Right kidney (tissue), 1 donor: ENCODE results near the gene NHLRC4.

Source experiments
- DNase-seq: peaks from one replicate; pipeline ENCODE4 v3.0.0-alpha.2; 2016

Gene NHLRC4

GRCh38 chr16:565419-566330 is 1.1 kb upstream of the NHLRC4 start:
- DNase-seq = peak; percentile 77

DNA sequence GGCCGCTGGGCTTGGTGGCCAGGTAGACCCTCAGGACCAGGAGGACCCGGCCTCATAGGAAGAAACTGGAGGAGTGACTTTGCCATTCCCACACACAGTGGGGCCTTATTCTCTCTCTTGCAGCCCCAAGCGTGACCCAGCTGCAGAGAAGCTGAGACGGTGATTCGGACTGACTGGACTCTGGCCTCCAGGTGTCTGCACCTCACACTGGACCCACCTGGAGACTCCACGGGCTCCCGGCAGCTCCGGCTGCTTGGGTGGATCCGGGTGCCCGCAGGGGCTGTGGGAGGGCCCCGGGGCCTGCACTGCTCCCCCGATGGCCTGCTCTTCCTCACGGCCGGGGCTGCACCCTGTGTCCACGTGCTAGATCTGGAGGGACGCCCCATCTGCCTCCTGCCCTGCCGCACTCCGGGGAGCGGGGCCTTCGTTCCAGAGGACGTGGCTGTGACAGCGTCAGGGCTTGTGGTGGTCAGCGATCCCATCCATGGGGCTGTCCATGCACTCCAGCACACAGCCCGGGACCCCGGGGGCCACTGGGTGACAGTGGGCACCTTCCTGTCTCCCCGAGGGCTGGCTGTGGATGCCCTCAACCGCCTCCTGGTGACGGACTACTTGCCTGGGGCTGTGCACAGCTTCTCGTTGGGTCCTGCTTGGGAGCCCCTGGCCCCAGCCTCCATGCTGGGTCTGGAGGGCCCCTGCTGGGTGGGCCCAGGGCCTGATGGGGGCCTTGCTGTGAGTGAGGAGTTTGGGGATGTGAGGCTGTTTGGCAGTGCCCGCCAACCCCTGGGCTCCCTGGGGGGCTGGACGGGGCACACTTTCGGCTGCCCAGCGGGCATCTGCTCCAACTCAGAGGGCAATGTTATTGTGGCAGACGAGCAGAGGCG is 810 bp downstream of the NHLRC4 start:
- no peak for DNase-seq

DNA sequence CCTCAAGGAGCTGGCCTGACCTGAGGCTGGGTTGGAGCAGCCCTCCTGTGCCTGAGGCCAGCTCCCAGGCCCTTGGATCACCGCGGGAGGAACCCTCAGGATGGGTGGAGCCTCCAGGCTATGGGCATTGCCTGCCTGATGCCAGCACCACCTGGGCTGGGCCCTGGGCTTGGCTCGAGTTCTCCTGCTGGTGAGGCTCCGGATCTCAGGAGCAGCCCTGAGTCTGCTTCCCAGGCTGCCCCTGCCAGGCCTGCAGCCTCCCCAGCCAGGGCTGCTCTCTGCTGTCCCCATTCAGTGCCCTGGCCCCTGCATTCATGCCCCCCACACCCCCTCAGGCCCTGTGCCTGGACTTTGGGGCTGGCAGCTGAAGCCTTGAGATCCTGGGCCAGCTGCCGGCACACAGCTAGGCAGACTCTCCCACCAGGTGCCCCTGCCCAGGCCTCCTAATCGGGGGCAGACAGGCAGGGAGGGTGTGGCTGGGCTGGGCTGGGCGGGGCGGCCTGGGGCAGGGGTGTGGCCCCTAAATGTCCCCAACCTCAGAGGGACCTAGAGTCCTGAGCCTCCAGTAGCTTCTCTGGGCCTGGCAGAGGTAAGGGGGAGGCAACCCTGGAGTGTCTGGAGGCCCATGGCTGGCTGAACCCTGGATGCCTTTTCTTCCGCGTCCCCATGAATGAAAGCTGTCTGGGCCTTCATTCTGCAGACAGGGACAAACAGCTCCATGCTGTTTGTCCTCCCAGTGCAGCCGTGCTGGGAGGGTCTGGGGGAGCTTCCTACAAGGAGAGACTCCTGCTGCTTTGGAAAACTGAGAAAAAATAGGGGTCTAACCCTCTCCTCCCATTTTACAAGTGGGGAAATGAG is 1.8 kb downstream of the NHLRC4 start:
- DNase-seq = no peak

GRCh38 chr16:569445-570254 is 2.8 kb downstream of the NHLRC4 start, which contains the start of gene PIGQ:
TSS of gene PIGQ (plus strand) at chr16:569968. CDS start at chr16:574075, 4,107 bp downstream.
- peak; percentile 81 for DNase-seq

- no peak for DNase-seq
Observed at GRCh38 chr16:572865-573650, 6.3 kb downstream of the NHLRC4 start.

DNA sequence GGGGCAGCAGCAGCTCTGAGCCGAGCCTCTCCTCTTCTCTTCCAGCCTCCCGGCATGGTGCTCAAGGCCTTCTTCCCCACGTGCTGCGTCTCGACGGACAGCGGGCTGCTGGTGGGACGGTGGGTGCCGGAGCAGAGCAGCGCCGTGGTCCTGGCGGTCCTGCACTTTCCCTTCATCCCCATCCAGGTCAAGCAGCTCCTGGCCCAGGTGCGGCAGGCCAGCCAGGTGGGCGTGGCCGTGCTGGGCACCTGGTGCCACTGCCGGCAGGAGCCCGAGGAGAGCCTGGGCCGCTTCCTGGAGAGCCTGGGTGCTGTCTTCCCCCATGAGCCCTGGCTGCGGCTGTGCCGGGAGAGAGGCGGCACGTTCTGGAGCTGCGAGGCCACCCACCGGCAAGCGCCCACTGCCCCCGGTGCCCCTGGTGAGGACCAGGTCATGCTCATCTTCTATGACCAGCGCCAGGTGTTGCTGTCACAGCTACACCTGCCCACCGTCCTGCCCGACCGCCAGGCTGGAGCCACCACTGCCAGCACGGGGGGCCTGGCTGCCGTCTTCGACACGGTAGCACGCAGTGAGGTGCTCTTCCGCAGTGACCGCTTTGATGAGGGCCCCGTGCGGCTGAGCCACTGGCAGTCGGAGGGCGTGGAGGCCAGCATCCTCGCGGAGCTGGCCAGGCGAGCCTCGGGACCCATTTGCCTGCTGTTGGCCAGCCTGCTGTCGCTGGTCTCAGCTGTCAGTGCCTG is 7.4 kb downstream of the NHLRC4 start:
- DNase-seq = no peak

GRCh38 chr16:575354-576196 is 8.8 kb downstream of the NHLRC4 start:
- DNase-seq = no peak

- DNase-seq = no peak
Observed at GRCh38 chr16:576197-576822, 9.5 kb downstream of the NHLRC4 start.

GRCh38 chr16:576823-577201 is 10.0 kb downstream of the NHLRC4 start:
- DNase-seq = no peak

- no peak for DNase-seq
Observed at GRCh38 chr16:577796-578195, 11.0 kb downstream of the NHLRC4 start.

GRCh38 chr16:578232-578869 is 11.5 kb downstream of the NHLRC4 start:
- DNase-seq = no peak

DNA sequence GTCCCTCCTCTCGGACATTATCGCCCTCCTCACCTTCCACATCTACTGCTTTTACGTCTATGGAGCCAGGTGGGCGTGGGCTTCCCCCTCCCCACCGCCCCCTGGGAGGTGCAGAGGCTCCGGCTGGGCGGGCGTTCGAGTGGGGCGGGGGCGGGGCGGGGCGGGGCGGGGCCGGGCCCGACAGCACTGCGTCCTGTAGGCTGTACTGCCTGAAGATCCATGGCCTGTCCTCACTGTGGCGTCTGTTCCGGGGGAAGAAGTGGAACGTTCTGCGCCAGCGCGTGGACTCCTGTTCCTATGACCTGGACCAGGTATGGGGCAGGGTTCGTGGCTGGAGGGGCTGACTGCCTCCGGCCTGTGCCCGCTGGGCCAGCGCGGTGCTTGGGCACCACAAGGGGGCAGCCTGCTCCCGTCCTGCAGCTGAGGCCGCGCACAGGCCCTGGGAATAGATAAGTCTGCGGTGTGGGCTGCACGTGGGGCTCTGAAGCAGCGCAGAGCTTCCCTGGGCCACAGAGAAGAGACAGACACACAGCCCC is 12.1 kb downstream of the NHLRC4 start:
- DNase-seq = peak; percentile 67

DNA sequence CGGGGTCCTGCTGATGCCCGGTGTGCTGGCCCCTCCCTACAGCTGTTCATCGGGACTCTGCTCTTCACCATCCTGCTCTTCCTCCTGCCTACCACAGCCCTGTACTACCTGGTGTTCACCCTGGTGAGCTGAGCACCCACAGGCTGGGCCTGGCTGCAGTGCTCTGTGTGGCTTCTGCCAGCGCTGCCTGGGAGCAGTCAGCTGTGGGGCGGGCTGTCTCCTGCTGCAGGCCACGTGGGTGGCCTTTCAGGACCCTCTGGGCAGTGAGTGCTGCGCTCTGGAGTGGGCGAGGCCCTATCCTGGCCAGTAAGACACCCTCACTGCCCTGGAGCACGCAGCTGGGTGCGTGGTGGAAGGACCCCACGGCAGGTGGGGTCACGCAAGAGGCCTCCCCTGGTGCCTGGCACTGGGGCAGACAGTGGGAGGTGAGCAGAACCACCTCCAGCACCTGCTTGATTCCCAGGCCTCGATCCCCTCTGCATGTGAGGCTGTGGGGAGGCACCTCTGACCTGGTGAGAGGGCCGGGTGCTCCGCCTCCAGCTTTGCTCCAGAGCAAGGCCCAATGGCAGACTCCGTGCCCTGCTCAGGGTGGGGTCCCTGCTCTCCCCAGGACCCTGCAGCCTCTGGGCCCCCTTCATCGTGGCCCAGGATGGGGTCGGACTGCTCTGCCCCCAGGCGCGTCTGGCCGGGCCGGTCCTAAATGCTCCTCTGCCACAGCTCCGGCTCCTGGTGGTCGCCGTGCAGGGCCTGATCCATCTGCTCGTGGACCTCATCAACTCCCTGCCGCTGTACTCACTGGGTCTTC is 13.5 kb downstream of the NHLRC4 start:
- no peak for DNase-seq

GRCh38 chr16:580946-581498 is 14.2 kb downstream of the NHLRC4 start:
- DNase-seq = no peak

- no peak for DNase-seq
Observed at GRCh38 chr16:582218-582613, 15.4 kb downstream of the NHLRC4 start.

- no peak for DNase-seq
Observed at GRCh38 chr16:582614-583331, 16.0 kb downstream of the NHLRC4 start.
